ENCODE results near the gene MNT. TPM values are rescaled to one million over a fixed set of nuclear protein-coding genes. Genes with fewer than 3 reads are reported as not detected.

The MNT gene
- total RNA-seq, 1 donor from 2014 or later, result 32.6 TPM

DNA sequence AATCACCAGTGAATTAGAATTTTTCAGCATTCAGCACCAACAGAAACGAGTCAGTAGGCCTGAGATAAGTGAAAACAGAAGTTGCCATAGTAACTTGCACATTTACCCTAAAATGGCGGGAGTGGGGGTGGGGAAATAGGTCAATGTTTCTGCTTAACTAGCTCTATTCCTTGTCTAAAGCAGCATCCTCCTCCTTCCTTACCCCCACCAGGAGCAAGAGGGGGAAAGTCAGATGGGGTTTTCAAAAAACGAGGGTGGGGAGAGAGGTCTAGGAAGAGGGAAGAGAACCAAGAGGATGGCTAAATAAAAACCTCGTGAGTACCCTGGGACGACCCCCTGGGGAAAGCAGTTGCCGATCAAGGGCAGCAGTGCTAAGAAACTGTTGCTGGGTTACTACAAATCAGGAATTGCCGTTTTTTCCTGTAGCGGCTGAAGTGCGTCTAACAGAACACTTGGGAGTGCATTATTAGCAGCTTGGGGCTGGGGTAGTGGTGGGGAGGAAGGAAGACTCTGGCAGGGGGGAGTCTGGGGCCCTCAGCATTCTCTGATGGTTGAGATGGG is 34.4 kb upstream of the MNT start:
- H3K9me3 ChIP-seq, result no peaks in the 10 kb centered on the region
- H3K4me3 ChIP-seq, result no peak overlapping the region
- H3K27me3 ChIP-seq (ENCODE audit: low read depth), result no peaks in the 10 kb centered on the region
- ATAC-seq (no peak), DNase-seq (no peak)
- intact Hi-C loops (cut with DNase I), result no loop called here
- TF ChIP-seq, protein P1, sequence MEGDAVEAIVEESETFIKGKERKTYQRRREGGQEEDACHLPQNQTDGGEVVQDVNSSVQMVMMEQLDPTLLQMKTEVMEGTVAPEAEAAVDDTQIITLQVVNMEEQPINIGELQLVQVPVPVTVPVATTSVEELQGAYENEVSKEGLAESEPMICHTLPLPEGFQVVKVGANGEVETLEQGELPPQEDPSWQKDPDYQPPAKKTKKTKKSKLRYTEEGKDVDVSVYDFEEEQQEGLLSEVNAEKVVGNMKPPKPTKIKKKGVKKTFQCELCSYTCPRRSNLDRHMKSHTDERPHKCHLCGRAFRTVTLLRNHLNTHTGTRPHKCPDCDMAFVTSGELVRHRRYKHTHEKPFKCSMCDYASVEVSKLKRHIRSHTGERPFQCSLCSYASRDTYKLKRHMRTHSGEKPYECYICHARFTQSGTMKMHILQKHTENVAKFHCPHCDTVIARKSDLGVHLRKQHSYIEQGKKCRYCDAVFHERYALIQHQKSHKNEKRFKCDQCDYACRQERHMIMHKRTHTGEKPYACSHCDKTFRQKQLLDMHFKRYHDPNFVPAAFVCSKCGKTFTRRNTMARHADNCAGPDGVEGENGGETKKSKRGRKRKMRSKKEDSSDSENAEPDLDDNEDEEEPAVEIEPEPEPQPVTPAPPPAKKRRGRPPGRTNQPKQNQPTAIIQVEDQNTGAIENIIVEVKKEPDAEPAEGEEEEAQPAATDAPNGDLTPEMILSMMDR (IDR thresholded peaks at IDR 0.05), result no peak
- H3K4me1 ChIP-seq, result peaks cover 4% of the 10 kb centered on the region
- no peak overlapping the region for H3K27ac ChIP-seq
- H3K36me3 ChIP-seq, result peaks cover 77% of the 10 kb centered on the region

DNA sequence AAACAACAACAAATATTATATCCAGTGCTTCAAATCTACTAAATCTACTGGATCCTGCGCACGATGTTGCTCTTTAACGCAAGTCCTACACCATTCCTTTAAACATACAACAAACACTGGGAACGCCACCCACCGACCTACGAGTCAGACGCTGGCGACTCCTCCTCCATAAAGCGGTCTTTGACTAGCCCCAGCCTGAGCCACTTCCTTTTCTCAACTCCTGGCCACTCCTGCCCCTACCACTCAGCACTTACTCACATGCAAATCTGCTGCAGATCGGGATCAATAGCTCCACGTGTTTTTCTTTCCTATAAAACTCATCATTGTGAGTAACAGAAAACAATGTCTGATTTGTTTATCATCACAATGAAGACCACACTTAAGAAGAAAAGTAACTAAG is 32.8 kb upstream of the MNT start:
- H3K4me3 ChIP-seq, result no peak overlapping the region

DNA sequence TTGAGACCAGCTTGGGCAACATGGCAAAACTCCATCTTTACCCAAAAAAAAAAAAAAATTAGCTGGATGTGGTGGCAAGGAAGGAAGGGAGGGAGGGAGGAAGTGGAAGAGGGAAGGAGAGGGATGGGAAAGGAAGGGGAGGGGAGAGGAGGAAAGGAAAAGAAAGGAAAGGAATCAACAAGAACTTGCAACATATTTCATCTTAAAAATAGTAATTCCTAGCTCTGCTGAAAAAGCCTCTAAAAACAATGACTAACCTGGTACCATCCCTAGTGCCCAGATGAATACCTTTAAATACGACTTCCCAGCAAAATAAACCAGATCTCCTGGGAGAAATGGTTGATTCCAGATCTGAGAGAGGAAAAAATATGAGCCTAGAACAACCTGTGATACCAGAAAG is 27.1 kb upstream of the MNT start:
- no peak overlapping the region for H3K27ac ChIP-seq
- H3K9me3 ChIP-seq, result no peaks in the 10 kb centered on the region
- H3K36me3 ChIP-seq, result peaks cover 16% of the 10 kb centered on the region
- TF ChIP-seq, protein P1 (IDR thresholded peaks at IDR 0.05), result no peak
- ATAC-seq, result no peak
- no peak for DNase-seq
- H3K27me3 ChIP-seq (ENCODE audit: low read depth), result no peaks in the 10 kb centered on the region
- intact Hi-C loops (cut with DNase I), result no loop called here
- no peaks in the 10 kb centered on the region for H3K4me1 ChIP-seq
- H3K4me3 ChIP-seq, result no peak overlapping the region

More for the DNA sequence above, 32.8 kb upstream of the MNT start:
- Histone ChIP-seq H3K27ac (no peak overlapping the region), H3K27me3 (ENCODE audit: low read depth) (no peaks in the 10 kb centered on the region), H3K4me1 (no peaks in the 10 kb centered on the region), H3K9me3 (no peaks in the 10 kb centered on the region), H3K36me3 (peaks cover 65% of the 10 kb centered on the region)
- intact Hi-C loops (cut with DNase I), result no loop called here
- no peak for ATAC-seq
- TF ChIP-seq, protein P1 (IDR thresholded peaks at IDR 0.05), result no peak
- DNase-seq, result no peak

DNA sequence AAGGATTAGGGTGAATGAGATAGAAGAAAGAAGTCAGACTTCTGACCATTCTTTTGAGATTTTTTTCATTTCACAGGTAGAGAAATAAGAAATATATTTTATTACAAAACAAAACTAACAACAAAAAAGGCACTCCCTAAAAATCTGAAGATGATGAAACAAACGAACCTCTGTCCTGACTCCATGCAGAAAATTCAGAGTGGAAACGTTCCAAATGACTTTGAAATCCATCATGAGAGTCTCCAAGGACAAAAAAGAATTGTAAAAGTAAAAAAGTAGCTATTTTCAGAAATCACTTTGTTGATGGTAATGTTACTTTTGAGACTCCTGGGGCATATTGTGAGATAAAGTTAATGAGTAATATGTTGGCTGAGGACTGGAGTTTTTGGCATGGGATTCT is 26.4 kb upstream of the MNT start:
- no peak overlapping the region for H3K27ac ChIP-seq
- H3K4me3 ChIP-seq, result no peak overlapping the region
- H3K36me3 ChIP-seq, result peaks cover 13% of the 10 kb centered on the region
- H3K4me1 ChIP-seq, result no peaks in the 10 kb centered on the region
- ATAC-seq (no peak), DNase-seq (no peak)
- H3K27me3 ChIP-seq (ENCODE audit: low read depth), result no peaks in the 10 kb centered on the region
- H3K9me3 ChIP-seq, result no peaks in the 10 kb centered on the region
- intact Hi-C loops (cut with DNase I), result no loop called here
- TF ChIP-seq, protein P1 (IDR thresholded peaks at IDR 0.05), result no peak

DNA sequence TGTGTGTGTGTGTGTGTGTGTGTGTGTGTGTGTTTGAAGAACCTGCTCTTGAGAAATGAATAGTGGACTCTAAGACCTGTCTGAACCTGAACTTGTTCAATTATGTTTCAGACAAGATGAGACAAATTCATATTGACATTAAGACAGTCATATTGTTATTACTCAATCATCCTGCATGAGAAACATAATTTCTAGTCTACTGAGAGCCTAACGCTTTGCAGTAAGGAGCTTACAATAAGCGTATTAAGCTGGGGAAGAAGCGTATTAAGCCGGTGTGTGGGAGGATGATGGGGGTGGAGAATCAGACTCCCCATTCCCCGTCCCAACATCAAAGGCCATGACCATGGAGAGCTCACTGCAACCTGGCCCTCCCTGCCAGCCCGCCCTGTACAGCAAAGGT is 22.4 kb upstream of the MNT start:
- TF ChIP-seq, protein P1 (IDR thresholded peaks at IDR 0.05), result no peak
- peaks cover 37% of the 10 kb centered on the region for H3K36me3 ChIP-seq
- H3K27ac ChIP-seq, result no peak overlapping the region
- H3K9me3 ChIP-seq, result no peaks in the 10 kb centered on the region
- no peak for ATAC-seq
- no peaks in the 10 kb centered on the region for H3K4me1 ChIP-seq
- intact Hi-C loops (cut with DNase I), result no loop called here
- DNase-seq, result no peak
- H3K27me3 ChIP-seq (ENCODE audit: low read depth), result no peaks in the 10 kb centered on the region
- no peak overlapping the region for H3K4me3 ChIP-seq
